H9 (cell line): ENCODE data around the gene RITA1. TPM values are rescaled to one million over a fixed set of nuclear protein-coding genes. Genes with fewer than 3 reads are reported as not detected.

Experiments used
- DNase-seq: peaks from one replicate; pipeline ENCODE4 v3.0.0-alpha.2; 2017
- H2AFZ ChIP-seq: one replicate; pipeline ENCODE4 v1.6.1; 2013; ENCODE audit warnings: mild to moderate bottlenecking, low read length, control low read depth, moderate library complexity
- H2AK5ac ChIP-seq: 2 replicates; pipeline ENCODE4 v1.6.1; 2013; ENCODE audit warnings: low read length, control low read depth, mixed read lengths; ENCODE audit not compliant: insufficient read length
- H2BK120ac ChIP-seq: one replicate; pipeline ENCODE4 v1.6.1; 2013; ENCODE audit warnings: low read depth, mild to moderate bottlenecking, low read length, control low read depth, inconsistent platforms; ENCODE audit not compliant: poor library complexity, severe bottlenecking
- H2BK12ac ChIP-seq: 2 replicates; pipeline ENCODE4 v1.6.1; 2013; ENCODE audit warnings: low read length, control low read depth, mixed read lengths, low read depth; ENCODE audit not compliant: insufficient read length
- H2BK15ac ChIP-seq: 2 replicates; pipeline ENCODE4 v1.6.1; 2013; ENCODE audit warnings: low read depth, low read length, control low read depth
- H2BK20ac ChIP-seq: one replicate; pipeline ENCODE4 v1.6.1; 2013; ENCODE audit warnings: low read depth, mild to moderate bottlenecking, low read length, control low read depth, inconsistent platforms; ENCODE audit not compliant: poor library complexity, severe bottlenecking
- H2BK5ac ChIP-seq: 2 replicates; pipeline ENCODE4 v1.6.1; 2013; ENCODE audit warnings: low read length, control low read depth, mixed read lengths; ENCODE audit not compliant: insufficient read length
- H3K14ac ChIP-seq: 2 replicates; pipeline ENCODE4 v1.6.1; 2013; ENCODE audit warnings: low read length, control low read depth; ENCODE audit not compliant: insufficient read depth
- H3K18ac ChIP-seq: 2 replicates; pipeline ENCODE4 v1.6.1; 2013; ENCODE audit warnings: low read depth, mild to moderate bottlenecking, mixed read lengths, low read length, control low read depth; ENCODE audit not compliant: insufficient read length
- H3K23ac ChIP-seq: 2 replicates; pipeline ENCODE4 v1.6.1; 2013; ENCODE audit warnings: low read length, control low read depth, mixed read lengths, low read depth; ENCODE audit not compliant: insufficient read length
- H3K23me2 ChIP-seq: 2 replicates; pipeline ENCODE4 v1.6.1; 2013; ENCODE audit warnings: low read depth, mild to moderate bottlenecking, mixed read lengths, low read length, control low read depth; ENCODE audit not compliant: insufficient read length, poor library complexity, severe bottlenecking
- H3K27ac ChIP-seq: 2 replicates; pipeline ENCODE4 v1.5.1; 2013; ENCODE audit warnings: low read length, control low read depth, mixed read lengths, low read depth; ENCODE audit not compliant: insufficient read length
- H3K27me3 ChIP-seq: 2 replicates; pipeline ENCODE4 v1.6.1; 2013; ENCODE audit warnings: low read length, control low read depth, inconsistent platforms; ENCODE audit not compliant: insufficient read depth
- H3K4ac ChIP-seq: 2 replicates; pipeline ENCODE4 v1.6.1; 2013; ENCODE audit warnings: low read depth, mild to moderate bottlenecking, control low read depth, inconsistent platforms, low read length, moderate library complexity
- H3K4me1 ChIP-seq: 2 replicates; pipeline ENCODE4 v1.6.1; 2013; ENCODE audit warnings: low read length, control low read depth, inconsistent platforms; ENCODE audit not compliant: insufficient read depth
- H3K4me2 ChIP-seq: 2 replicates; pipeline ENCODE4 v1.6.1; 2013; ENCODE audit warnings: low read length, control low read depth, mixed read lengths; ENCODE audit not compliant: insufficient read length, insufficient read depth
- H3K56ac ChIP-seq: 2 replicates; pipeline ENCODE4 v1.6.1; 2013; ENCODE audit warnings: low read depth, mild to moderate bottlenecking, mixed read lengths, low read length, control low read depth; ENCODE audit not compliant: insufficient read length
- H3K79me1 ChIP-seq: 2 replicates; pipeline ENCODE4 v1.6.1; 2013; ENCODE audit warnings: low read depth, mild to moderate bottlenecking, moderate library complexity, low read length, control low read depth, inconsistent platforms; ENCODE audit not compliant: insufficient read depth, poor library complexity, severe bottlenecking
- H3K79me2 ChIP-seq: 2 replicates; pipeline ENCODE4 v1.6.1; 2013; ENCODE audit warnings: low read length, control low read depth, inconsistent platforms; ENCODE audit not compliant: insufficient read depth
- H3K9ac ChIP-seq: 2 replicates; pipeline ENCODE4 v1.6.1; 2013; ENCODE audit warnings: low read length, control low read depth, mixed read lengths; ENCODE audit not compliant: insufficient read length; ENCODE audit errors: extremely low read depth
- H3K9me3 ChIP-seq: one replicate; pipeline ENCODE4 v1.6.1; 2013; ENCODE audit warnings: low read depth, low read length, inconsistent platforms; ENCODE audit not compliant: control insufficient read depth
- H3T11ph ChIP-seq: one replicate; pipeline ENCODE4 v1.6.1; 2013; ENCODE audit warnings: mild to moderate bottlenecking, low read length, control low read depth, inconsistent platforms
- H4K20me1 ChIP-seq: one replicate; pipeline ENCODE4 v1.6.1; 2013; ENCODE audit not compliant: control insufficient read depth, insufficient read length, insufficient read depth
- H4K5ac ChIP-seq: 2 replicates; pipeline ENCODE4 v1.6.1; 2013; ENCODE audit warnings: low read depth, mild to moderate bottlenecking, mixed read lengths, low read length, control low read depth; ENCODE audit not compliant: insufficient read length
- H4K8ac ChIP-seq: replicated peaks from 2 replicates; pipeline ENCODE4 v1.6.1; 2013; ENCODE audit warnings: low read length, control low read depth, mixed read lengths, low read depth; ENCODE audit not compliant: insufficient read length
- H4K91ac ChIP-seq: 2 replicates; pipeline ENCODE4 v1.6.1; 2013; ENCODE audit warnings: low read depth, mild to moderate bottlenecking, moderate library complexity, mixed read lengths, low read length, control low read depth; ENCODE audit not compliant: insufficient read length
- H3K27ac Mint-ChIP-seq, 3 experiments: 2 replicates in 2 of 3; 3 replicates in 1 of 3; pipeline ENCODE4 v1.8.0; 2020 to 2021; ENCODE audit warnings: mixed read lengths in 3 of 3, mild to moderate bottlenecking in 1 of 3, moderate library complexity in 1 of 3
- H3K27me3 Mint-ChIP-seq: 2 replicates; pipeline ENCODE4 v1.8.0; 2021; ENCODE audit warnings: low read depth, mild to moderate bottlenecking, moderate library complexity, mixed read lengths
- H3K36me3 Mint-ChIP-seq, 3 experiments: 2 replicates in 2 of 3; 3 replicates in 1 of 3; pipeline ENCODE4 v1.8.0; 2020 to 2021; ENCODE audit warnings: low read depth in 3 of 3, mixed read lengths in 3 of 3; ENCODE audit not compliant: insufficient read depth in 1 of 3
- H3K4me1 Mint-ChIP-seq, 2 experiments: 2 replicates each; pipeline ENCODE4 v1.8.0; 2020; ENCODE audit warnings: mixed read lengths in 2 of 2
- H3K4me3 Mint-ChIP-seq, 2 experiments: 2 replicates in 1 of 2; 3 replicates in 1 of 2; pipeline ENCODE4 v1.8.0; 2020 to 2021; ENCODE audit warnings: mild to moderate bottlenecking in 2 of 2, mixed read lengths in 2 of 2, moderate library complexity in 1 of 2
- H3K9me3 Mint-ChIP-seq, 2 experiments: 2 replicates in 1 of 2; 3 replicates in 1 of 2; pipeline ENCODE4 v1.8.0; 2020; ENCODE audit warnings: mild to moderate bottlenecking in 2 of 2, mixed read lengths in 2 of 2, moderate library complexity in 1 of 2
- WGBS: extraction: QIAGEN DNeasy Blood & Tissue Kit; methylation state at CpG from one replicate; pipeline ENCODE4 v1.1.7; 2013; ENCODE audit warnings: missing lambda C conversion rate, low lambda C conversion rate, mixed read lengths; ENCODE audit not compliant: insufficient read length; ENCODE audit errors: extremely low coverage; 5-methylcytosine and 5-hydroxymethylcytosine counted together
- total RNA-seq: library from RNA; stranded (reverse); gene quantifications from 2 replicates; pipeline ENCODE4 v1.2.1, GENCODE V29; 2021
- TF ChIP-seq, protein P1 (sequence below): fragments of 200-600 bp; sonication (generic); conservative IDR thresholded peaks from 3 replicates; pipeline ENCODE4 v1.8.0; 2021; ENCODE audit warnings: antibody characterized with exemption, mild to moderate bottlenecking

The RITA1 gene
- total RNA-seq, 1 experiment from 2014 or later: 26.1 TPM

DNA sequence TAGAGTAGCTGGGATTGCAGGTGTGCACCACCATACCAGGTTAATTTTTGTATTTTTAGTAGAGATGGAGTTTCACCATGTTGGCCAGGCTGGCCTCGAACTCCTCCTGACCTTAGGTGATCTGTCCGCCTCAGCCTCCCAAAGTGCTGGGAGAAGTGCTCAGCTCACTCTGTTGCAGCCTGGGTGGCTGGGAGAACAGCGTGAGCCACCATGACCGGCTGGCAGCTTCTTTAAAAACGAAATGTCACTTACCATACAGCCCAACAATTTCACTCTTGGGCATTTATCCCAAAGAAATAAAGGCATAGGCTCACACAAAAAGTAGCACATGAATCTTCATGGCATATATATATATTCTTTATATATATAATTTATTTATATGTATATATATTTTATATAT, 40.7 kb upstream of the RITA1 start:
- Histone ChIP-seq H3K79me2 (no peaks in the 10 kb centered on the region), H3K23me2 (peaks cover 2% of the 10 kb centered on the region), H3K27ac (no peak overlapping the region), H2BK5ac (no peak overlapping the region), H2BK20ac (no peak overlapping the region), H3K9me3 (no peaks in the 10 kb centered on the region), H3K27me3 (no peaks in the 10 kb centered on the region), H3K23ac (no peak overlapping the region), H2AK5ac (no peak overlapping the region), H3K56ac (no peak overlapping the region), H3K14ac (no peak overlapping the region), H3K4ac (no peak overlapping the region), H3K18ac (no peak overlapping the region), H3T11ph (no peak overlapping the region), H2BK12ac (no peak overlapping the region), H2BK15ac (no peak overlapping the region), H3K9ac (no peak overlapping the region), H3K4me1 (peaks cover 2% of the 10 kb centered on the region; the same call in 1 of the 2 replicates), H3K4me2 (no peak overlapping the region), H4K8ac (no peak overlapping the region), H4K91ac (no peak overlapping the region), H4K20me1 (no peaks in the 10 kb centered on the region), H2AFZ (no peak overlapping the region), H2BK120ac (no peak overlapping the region), H3K79me1 (no peaks in the 10 kb centered on the region), H4K5ac (no peak overlapping the region)
- Mint-ChIP-seq H3K4me1 (peaks cover 12 to 18% of the 10 kb centered on the region in 2 experiments), H3K9me3 (peaks cover 6% of the 10 kb centered on the region in 2 experiments; a peak in 4 of 5 replicates), H3K4me3 (no peak overlapping the region), H3K27ac (no peak overlapping the region), H3K36me3 (no peaks in the 10 kb centered on the region; a peak in 3 of 7 replicates), H3K27me3 (peaks cover 6% of the 10 kb centered on the region)
- WGBS: no CpG with 5 or more reads among the region's 5 CpGs
- DNase-seq: no peak
- TF ChIP-seq, protein P1, sequence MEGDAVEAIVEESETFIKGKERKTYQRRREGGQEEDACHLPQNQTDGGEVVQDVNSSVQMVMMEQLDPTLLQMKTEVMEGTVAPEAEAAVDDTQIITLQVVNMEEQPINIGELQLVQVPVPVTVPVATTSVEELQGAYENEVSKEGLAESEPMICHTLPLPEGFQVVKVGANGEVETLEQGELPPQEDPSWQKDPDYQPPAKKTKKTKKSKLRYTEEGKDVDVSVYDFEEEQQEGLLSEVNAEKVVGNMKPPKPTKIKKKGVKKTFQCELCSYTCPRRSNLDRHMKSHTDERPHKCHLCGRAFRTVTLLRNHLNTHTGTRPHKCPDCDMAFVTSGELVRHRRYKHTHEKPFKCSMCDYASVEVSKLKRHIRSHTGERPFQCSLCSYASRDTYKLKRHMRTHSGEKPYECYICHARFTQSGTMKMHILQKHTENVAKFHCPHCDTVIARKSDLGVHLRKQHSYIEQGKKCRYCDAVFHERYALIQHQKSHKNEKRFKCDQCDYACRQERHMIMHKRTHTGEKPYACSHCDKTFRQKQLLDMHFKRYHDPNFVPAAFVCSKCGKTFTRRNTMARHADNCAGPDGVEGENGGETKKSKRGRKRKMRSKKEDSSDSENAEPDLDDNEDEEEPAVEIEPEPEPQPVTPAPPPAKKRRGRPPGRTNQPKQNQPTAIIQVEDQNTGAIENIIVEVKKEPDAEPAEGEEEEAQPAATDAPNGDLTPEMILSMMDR: no peak
